Measurements from ENCODE around the gene PCCA.
"Not testable (repeated sequence)": the region's sequence is repeated elsewhere in the genome, so short reads cannot be mapped to it uniquely, and the experiment has no call there.

Gene PCCA

DNA sequence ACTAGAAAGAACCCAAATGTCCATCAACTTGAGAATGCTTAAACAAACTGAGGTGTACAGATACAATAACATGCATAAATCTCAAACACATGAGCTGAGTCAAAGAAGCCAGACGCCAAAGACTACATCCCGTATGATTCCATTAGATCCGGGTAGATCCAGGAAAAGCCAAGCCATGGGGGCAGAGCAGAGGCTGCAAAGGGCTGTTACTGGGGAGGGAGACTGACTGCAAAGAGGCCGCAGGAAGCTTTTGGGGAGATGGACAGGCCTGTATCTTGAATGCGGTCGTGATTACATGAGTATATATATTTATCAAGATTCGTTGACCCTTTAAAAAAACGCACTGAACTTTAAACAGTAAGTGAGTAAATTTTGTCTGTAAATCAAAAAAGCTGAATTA, 471.0 kb downstream of the PCCA start:
- DNase-seq: no peak

DNA sequence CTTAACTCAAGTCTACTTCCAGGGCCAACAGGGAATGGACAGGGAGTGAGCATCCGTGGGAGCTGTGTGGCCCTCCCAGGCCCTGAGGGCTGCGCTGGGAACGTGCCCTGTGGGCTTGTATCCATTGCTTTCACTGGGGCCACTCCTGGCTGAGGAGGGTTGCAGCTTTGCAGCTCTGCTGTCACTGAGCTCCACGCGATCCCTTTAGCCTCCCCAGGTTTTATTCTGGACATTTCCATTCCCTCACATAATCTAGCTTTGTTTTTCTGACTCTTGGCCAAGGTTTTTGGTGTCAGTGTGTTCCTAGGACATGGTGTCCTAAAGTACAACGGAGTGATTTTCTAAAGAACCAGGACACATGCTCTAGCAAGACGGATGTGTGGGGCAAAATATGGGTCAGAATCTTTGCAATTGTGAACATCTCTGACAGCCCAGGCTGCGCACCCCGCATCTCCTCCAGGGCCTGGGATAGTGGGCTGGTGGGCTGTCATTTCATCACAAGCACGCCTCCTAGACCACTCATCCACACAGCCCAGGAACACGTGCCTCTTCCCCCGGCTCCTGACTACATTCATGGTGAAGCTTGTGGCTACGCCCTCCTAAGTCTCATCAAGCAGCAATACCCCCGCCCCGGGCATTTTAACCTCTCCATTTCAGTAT, 471.7 kb downstream of the PCCA start:
- DNase-seq: no peak

DNA sequence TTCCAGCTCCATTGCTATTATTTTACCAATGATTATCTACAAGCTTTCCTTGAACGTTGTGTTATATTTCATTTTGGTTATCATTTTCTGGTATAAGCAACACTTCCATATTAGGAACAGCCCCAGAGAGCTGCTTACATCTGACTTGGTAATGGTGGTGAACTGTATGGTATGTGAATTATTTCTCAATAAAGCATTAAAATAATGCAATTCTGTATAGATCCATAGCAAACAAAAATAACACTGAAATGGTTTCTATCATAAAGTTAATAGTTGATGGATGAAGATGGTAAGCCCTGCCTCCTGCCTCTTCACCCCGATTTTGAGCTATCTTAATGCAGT, 472.2 kb downstream of the PCCA start:
- DNase-seq: no peak

DNA sequence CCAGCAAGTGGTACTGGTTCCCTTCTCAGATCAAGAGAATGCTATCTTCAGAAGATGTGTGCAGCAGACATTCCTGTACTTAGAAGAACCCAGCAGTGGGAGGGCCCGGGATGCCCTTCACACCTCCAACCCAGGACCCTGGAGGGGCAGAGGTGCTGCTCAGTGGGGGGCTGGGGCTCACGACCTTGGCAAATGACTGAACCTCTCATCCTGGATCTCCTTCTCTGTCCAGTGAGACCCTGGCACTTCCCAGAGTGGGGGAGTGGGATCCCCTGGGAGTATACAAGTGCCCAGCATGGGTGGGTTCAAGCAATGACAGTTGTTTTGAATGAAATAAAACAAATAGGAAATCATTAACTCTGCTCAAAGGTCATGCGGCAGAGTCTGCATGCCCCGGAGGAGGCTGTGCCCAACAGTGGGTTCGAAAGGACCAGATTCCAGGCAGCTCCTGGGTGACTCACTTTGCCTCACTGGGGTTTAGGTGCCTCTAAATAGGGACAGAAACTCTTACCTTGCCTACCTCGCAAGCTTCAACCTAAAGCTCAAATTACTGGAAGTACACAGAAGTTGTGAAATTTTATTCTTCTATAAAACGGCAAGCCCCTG, 472.8 kb downstream of the PCCA start:
- no peak for DNase-seq

DNA sequence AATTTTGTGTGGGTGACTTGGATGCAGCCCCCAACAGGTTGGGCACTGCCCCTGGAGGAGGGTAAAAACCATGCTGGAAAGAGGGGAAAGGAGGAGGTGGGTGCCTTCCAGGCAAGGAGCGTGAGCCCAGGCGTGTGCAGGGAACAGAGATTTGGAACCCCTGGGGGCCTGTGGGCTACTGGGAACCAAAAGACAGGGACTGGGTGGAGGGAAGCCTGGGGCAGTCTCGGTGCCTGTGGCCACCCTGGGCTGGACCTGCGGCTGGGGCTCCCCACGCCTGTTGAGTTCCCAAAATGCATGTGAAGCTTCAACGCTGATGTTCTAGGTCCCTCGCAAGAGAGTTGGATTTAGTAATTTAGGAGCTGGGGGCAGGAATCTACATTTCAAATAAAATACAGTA, 474.9 kb downstream of the PCCA start:
- DNase-seq: no peak

DNA sequence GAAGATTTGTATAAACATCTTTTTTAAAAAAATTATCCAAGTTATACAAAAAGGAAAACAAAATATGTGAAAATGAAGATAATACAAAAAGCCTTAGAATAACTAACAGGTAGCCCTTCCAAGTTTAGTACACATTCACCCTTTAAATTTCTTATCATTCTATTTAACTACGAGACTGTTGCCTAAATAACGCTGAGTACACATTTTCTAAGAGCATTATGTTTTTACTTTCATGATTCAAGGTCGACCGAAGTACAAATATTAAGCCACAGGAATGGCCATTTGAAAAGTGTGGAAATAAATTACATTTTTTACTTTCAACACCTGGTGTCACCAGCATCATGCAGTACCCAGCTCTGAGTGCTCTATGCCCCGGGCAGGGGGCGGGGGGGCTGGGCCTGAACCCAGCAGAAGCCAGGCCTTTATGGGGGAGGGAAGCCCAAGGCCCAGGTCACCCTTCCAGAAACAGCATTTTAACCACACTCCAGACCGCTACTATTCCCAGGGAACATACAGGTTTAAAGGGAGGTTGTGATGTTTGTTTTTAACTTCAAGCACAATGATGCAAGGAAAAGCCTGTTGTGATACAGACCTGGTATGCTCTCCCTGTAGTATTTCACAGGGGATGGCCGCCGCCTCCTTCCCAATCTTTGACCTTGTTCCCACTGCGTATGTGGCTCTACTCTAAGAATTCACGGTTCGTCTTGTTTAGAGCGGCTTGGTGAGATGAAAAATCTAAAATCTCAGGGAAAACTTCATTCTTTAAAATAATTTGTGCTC, 475.7 kb downstream of the PCCA start:
- no peak for DNase-seq

DNA sequence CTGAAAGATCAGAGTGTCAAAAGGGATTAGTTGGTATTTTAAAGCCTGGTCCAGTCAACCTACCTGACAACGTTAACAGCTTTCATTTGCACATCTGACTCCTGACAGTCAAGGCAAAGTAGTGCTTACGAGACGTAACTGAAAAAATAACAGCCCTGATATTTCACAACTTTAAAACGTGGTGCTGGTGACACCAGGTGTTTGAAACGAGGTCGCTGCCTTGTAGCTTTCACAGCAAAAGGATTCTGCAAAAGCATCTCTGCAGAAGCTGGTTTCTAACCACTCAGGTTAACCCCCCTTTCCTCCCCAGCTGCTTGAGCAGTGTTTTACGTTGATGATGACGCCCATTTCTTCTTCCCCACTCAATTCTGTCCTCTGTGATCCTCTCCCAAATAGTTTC, 476.4 kb downstream of the PCCA start:
- DNase-seq: no peak

DNA sequence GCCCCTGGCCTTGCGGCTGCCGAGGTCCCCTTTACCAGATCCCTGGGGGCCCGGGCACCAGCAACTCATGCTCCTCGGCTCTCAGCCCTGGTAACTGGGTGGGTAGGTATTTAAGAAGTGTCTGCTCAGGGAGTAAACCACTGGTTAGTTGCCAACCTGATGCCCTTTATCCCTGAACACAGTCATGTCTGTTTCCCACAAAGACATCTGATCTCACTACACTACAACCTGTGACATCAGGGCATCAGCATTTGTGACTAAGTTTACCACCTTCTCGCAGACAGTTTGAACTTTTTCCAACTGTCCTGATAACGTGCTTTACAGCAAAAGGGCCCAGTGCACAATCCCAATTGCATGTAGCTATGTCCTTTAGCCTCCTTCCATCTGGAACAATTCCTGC, 477.6 kb downstream of the PCCA start:
- DNase-seq: no peak

DNA sequence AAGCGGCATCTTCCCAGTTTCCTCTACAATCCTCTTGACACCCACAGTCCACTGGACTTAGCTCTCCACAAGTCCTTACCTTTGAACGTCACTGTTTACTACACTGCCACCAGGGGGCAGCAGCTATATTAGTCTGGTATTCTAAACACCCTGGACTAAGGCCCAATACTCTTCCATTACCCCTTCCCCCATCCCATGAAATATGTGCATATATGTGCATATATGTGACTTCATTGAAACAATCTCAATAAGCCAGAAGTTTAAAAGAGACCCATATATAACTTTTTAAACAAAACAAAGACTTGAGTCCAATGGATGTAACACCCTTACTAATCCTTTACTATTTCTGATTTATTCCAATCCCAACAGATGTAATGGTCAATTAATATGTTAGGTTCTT, 484.2 kb downstream of the PCCA start:
- DNase-seq: peak; percentile 95

DNA sequence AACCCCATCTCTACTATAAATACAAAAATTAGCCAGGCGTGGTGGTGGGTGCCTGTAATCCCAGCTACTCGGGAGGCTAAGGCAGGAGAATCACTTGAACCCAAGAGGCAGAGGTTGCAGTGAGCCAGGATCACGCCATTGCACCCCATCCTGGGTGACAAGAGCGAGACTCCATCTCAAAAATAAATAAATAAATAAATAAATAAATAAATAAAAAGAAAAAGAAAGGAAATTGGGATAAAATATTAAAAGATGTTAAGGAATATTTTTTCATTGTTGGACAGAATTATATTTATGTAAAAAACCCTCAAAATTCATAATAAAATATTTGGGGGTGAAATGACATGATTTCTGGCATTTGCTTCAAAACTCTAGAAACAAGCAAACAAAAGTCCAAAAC, 488.3 kb downstream of the PCCA start:
- not testable (repeated sequence) for DNase-seq

Measured in NCI-H82 (cell line).